ENCODE data around the gene USP43. TPM values are rescaled to one million over a fixed set of nuclear protein-coding genes. Genes with fewer than 3 reads are reported as not detected.

The USP43 gene
- polyA plus RNA-seq, 1 donor from 2014 or later: 0.53 TPM

GRCh38 chr17:9729034-9729650, 83.8 kb downstream of the USP43 start:
- Histone ChIP-seq H3K4me2 (ENCODE audit: low read length) (no peak overlapping the region), H3K27ac (ENCODE audit: low read length) (no peak overlapping the region), H4K20me1 (ENCODE audit: insufficient read depth) (no peaks in the 10 kb centered on the region)

DNA sequence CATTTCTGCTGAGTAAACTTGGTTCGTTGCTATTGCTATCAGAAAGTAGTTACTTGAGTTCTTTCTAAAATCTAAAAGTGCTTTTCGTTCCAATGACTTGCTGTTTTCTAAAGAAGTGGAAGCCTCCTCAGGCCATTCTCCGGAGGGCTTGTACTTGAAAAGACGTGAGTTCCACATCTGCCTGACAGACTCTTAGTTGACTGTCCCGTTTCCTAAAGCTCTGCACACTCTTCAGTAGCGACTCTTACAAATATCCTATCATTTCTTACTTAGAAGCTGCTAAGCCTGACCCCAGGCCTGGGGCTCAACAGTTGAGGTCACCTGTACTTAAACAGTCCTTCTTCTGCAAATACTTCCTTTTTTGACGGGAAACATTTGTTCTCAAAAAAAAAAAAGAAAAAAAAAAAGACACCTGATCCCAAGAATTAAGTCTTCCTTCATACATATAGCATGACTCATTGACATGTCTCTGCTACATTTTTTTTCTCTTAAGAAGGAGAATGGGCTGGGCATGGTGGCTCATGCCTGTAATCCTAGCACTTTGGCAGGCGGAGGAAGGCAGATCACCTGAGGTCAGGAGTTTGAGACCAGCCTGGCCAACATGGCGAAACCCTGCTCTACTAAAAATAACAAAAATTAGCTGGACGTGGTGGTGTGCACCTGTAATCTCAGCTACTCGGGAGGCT, 84.6 kb downstream of the USP43 start:
- Histone ChIP-seq H3K4me2 (ENCODE audit: low read length) (no peak overlapping the region), H2AFZ (ENCODE audit: low read depth, low read length) (no peak overlapping the region), H3F3A (ENCODE audit: insufficient read depth, low read length, poor library complexity, severe bottlenecking) (no peaks in the 10 kb centered on the region), H3K9me2 (ENCODE audit: insufficient read depth, low read length) (no peaks in the 10 kb centered on the region), H3K4me3 (ENCODE audit: low read length) (no peak overlapping the region), H3K27ac (ENCODE audit: low read length) (no peak overlapping the region), H3K27me3 (ENCODE audit: insufficient read depth, low read depth, low read length) (no peaks in the 10 kb centered on the region), H3K36me3 (ENCODE audit: insufficient read depth, low read length) (no peaks in the 10 kb centered on the region), H3K79me2 (replicated peaks; ENCODE audit: insufficient read depth, low read length) (no peaks in the 10 kb centered on the region), H3K9me3 (ENCODE audit: low read length) (no peaks in the 10 kb centered on the region), H4K20me1 (ENCODE audit: insufficient read depth) (no peaks in the 10 kb centered on the region), H3K9ac (ENCODE audit: low read length) (no peak overlapping the region)
- TF ChIP-seq, protein P1, sequence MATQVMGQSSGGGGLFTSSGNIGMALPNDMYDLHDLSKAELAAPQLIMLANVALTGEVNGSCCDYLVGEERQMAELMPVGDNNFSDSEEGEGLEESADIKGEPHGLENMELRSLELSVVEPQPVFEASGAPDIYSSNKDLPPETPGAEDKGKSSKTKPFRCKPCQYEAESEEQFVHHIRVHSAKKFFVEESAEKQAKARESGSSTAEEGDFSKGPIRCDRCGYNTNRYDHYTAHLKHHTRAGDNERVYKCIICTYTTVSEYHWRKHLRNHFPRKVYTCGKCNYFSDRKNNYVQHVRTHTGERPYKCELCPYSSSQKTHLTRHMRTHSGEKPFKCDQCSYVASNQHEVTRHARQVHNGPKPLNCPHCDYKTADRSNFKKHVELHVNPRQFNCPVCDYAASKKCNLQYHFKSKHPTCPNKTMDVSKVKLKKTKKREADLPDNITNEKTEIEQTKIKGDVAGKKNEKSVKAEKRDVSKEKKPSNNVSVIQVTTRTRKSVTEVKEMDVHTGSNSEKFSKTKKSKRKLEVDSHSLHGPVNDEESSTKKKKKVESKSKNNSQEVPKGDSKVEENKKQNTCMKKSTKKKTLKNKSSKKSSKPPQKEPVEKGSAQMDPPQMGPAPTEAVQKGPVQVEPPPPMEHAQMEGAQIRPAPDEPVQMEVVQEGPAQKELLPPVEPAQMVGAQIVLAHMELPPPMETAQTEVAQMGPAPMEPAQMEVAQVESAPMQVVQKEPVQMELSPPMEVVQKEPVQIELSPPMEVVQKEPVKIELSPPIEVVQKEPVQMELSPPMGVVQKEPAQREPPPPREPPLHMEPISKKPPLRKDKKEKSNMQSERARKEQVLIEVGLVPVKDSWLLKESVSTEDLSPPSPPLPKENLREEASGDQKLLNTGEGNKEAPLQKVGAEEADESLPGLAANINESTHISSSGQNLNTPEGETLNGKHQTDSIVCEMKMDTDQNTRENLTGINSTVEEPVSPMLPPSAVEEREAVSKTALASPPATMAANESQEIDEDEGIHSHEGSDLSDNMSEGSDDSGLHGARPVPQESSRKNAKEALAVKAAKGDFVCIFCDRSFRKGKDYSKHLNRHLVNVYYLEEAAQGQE (IDR thresholded peaks at IDR 0.05; ENCODE audit: borderline replicate concordance): no peak
- TF ChIP-seq EP300 (conservative IDR thresholded peaks at IDR 0.05; ENCODE audit: poor library complexity, severe bottlenecking) (no peak), EZH2 (IDR thresholded peaks at IDR 0.05; ENCODE audit: borderline replicate concordance, insufficient read depth, low read length, poor library complexity, severe bottlenecking) (no peak), MXI1 (conservative IDR thresholded peaks at IDR 0.05; ENCODE audit: poor library complexity, severe bottlenecking) (no peak), TAF1 (IDR thresholded peaks at IDR 0.05; ENCODE audit: low read depth) (no peak), SMC3 (conservative IDR thresholded peaks at IDR 0.05; ENCODE audit: poor library complexity) (no peak), POLR2AphosphoS5 (IDR thresholded peaks at IDR 0.05) (no peak)

More at GRCh38 chr17:9729034-9729650, 83.8 kb downstream of the USP43 start:
- Histone ChIP-seq H3K9me2 (ENCODE audit: insufficient read depth, low read length) (no peaks in the 10 kb centered on the region), H3K4me3 (ENCODE audit: low read length) (no peak overlapping the region), H2AFZ (ENCODE audit: low read depth, low read length) (no peak overlapping the region), H3K27me3 (ENCODE audit: insufficient read depth, low read depth, low read length) (no peaks in the 10 kb centered on the region), H3F3A (ENCODE audit: insufficient read depth, low read length, poor library complexity, severe bottlenecking) (no peaks in the 10 kb centered on the region), H3K79me2 (replicated peaks; ENCODE audit: insufficient read depth, low read length) (no peaks in the 10 kb centered on the region), H3K9ac (ENCODE audit: low read length) (no peak overlapping the region), H3K9me3 (ENCODE audit: low read length) (no peaks in the 10 kb centered on the region), H3K36me3 (ENCODE audit: insufficient read depth, low read length) (no peaks in the 10 kb centered on the region)
- peak; percentile 92 for TF ChIP-seq CTCF (IDR thresholded peaks at IDR 0.05; ENCODE audit: poor library complexity, severe bottlenecking)
- TF ChIP-seq, protein P1 (IDR thresholded peaks at IDR 0.05; ENCODE audit: borderline replicate concordance): no peak
- no peak for TF ChIP-seq EP300 (conservative IDR thresholded peaks at IDR 0.05; ENCODE audit: poor library complexity, severe bottlenecking)
- TF ChIP-seq RAD21 (conservative IDR thresholded peaks at IDR 0.05): peak; percentile 90
- TF ChIP-seq SMC3 (conservative IDR thresholded peaks at IDR 0.05; ENCODE audit: poor library complexity): peak; percentile 87
- no peak for TF ChIP-seq MXI1 (conservative IDR thresholded peaks at IDR 0.05; ENCODE audit: poor library complexity, severe bottlenecking)
- no peak for TF ChIP-seq TAF1 (IDR thresholded peaks at IDR 0.05; ENCODE audit: low read depth)
- TF ChIP-seq EZH2 (IDR thresholded peaks at IDR 0.05; ENCODE audit: borderline replicate concordance, insufficient read depth, low read length, poor library complexity, severe bottlenecking): no peak
